ENCODE measurements around the gene GRK2. TPM values are rescaled to one million over a fixed set of nuclear protein-coding genes. Genes with fewer than 3 reads are reported as not detected.
A peak's percentile ranks its signal among the peaks of the same experiment; 100 is the strongest.

Gene GRK2
- total RNA-seq, 2 experiments from 2014 or later = 280 to 397 TPM

- Histone ChIP-seq H3K27ac (ENCODE audit: low read depth, low read length, poor library complexity, severe bottlenecking) (no peak overlapping the region), H3K36me3 (ENCODE audit: insufficient read depth, low read length) (peaks cover 99% of the 10 kb centered on the region), H3K79me2 (ENCODE audit: insufficient read depth, low read depth, low read length) (no peaks in the 10 kb centered on the region), H4K20me1 (ENCODE audit: insufficient read depth, low read length) (no peaks in the 10 kb centered on the region), H3K9me3 (ENCODE audit: low read length) (no peaks in the 10 kb centered on the region), H3K4me1 (ENCODE audit: insufficient read depth, low read length, poor library complexity, severe bottlenecking) (no peaks in the 10 kb centered on the region), H3K4me2 (ENCODE audit: low read length) (no peak overlapping the region), H3K9me2 (ENCODE audit: insufficient read depth, low read length) (no peaks in the 10 kb centered on the region), H3K4me3 (ENCODE audit: low read depth, low read length, poor library complexity, severe bottlenecking) (no peak overlapping the region), H2AFZ (ENCODE audit: low read length) (no peak overlapping the region)
- ChIA-PET CTCF (ENCODE audit: unreplicated experiment) (no interaction called here), POLR2A (no interaction called here)
- TF ChIP-seq CTCF (conservative IDR thresholded peaks at IDR 0.05; ENCODE audit: low read length) = no peak
- no peak for TF ChIP-seq EZH2phosphoT487 (IDR thresholded peaks at IDR 0.05; ENCODE audit: borderline replicate concordance, low read depth, low read length)
- no TSS peak for BruUV-seq (replicated peaks)
- intact Hi-C loops (cut with micrococcal nuclease; ENCODE audit: unreplicated experiment) = no loop called here
- no peak for DNase-seq (ENCODE audit: low spot score)
Observed at GRCh38 chr11:67250059-67251043, 15.9 kb upstream of the GRK2 start.

- intact Hi-C loops (cut with micrococcal nuclease; ENCODE audit: unreplicated experiment) = no loop called here
- Histone ChIP-seq H3K4me2 (ENCODE audit: low read length) (no peak overlapping the region), H3K36me3 (ENCODE audit: insufficient read depth, low read length) (peaks cover 99% of the 10 kb centered on the region), H2AFZ (ENCODE audit: low read length) (no peak overlapping the region), H3K4me3 (ENCODE audit: low read depth, low read length, poor library complexity, severe bottlenecking) (no peak overlapping the region), H4K20me1 (ENCODE audit: insufficient read depth, low read length) (no peaks in the 10 kb centered on the region), H3K4me1 (ENCODE audit: insufficient read depth, low read length, poor library complexity, severe bottlenecking) (no peaks in the 10 kb centered on the region), H3K9me2 (ENCODE audit: insufficient read depth, low read length) (no peaks in the 10 kb centered on the region), H3K79me2 (ENCODE audit: insufficient read depth, low read depth, low read length) (no peaks in the 10 kb centered on the region), H3K27ac (ENCODE audit: low read depth, low read length, poor library complexity, severe bottlenecking) (no peak overlapping the region), H3K9me3 (ENCODE audit: low read length) (no peaks in the 10 kb centered on the region)
- no TSS peak for BruUV-seq (replicated peaks)
- no peak for TF ChIP-seq EZH2phosphoT487 (IDR thresholded peaks at IDR 0.05; ENCODE audit: borderline replicate concordance, low read depth, low read length)
- POLR2A ChIA-PET = no interaction called here
- DNase-seq (ENCODE audit: low spot score) = no peak
- CTCF ChIA-PET (ENCODE audit: unreplicated experiment) = no interaction called here
Observed at GRCh38 chr11:67251841-67252240, 14.4 kb upstream of the GRK2 start.

GRCh38 chr11:67252831-67253239, 13.4 kb upstream of the GRK2 start:
- no peaks in the 10 kb centered on the region for H3K79me2 ChIP-seq (ENCODE audit: insufficient read depth, low read depth, low read length)
- TF ChIP-seq EZH2phosphoT487 (IDR thresholded peaks at IDR 0.05; ENCODE audit: borderline replicate concordance, low read depth, low read length) (no peak), CTCF (conservative IDR thresholded peaks at IDR 0.05; ENCODE audit: low read length) (peak; percentile 72)
- intact Hi-C loops (cut with micrococcal nuclease; ENCODE audit: unreplicated experiment) = no loop called here
- no peaks in the 10 kb centered on the region for H3K9me3 ChIP-seq (ENCODE audit: low read length)
- no peak overlapping the region for H3K4me3 ChIP-seq (ENCODE audit: low read depth, low read length, poor library complexity, severe bottlenecking)
- no peaks in the 10 kb centered on the region for H3K4me1 ChIP-seq (ENCODE audit: insufficient read depth, low read length, poor library complexity, severe bottlenecking)
- POLR2A ChIA-PET = interaction anchor here (0.6 to 1.1 kb wide), 3 partner anchors 9 to 69 kb away, joined by 3 to 4 read pairs (median 3); no protein-coding TSS in a partner anchor
- H2AFZ ChIP-seq (ENCODE audit: low read length) = no peak overlapping the region
- no TSS peak for BruUV-seq (replicated peaks)
- peak; percentile 59 for DNase-seq (ENCODE audit: low spot score)
- H3K27ac ChIP-seq (ENCODE audit: low read depth, low read length, poor library complexity, severe bottlenecking) = no peak overlapping the region
- CTCF ChIA-PET (ENCODE audit: unreplicated experiment) = interaction anchor here (1.1 kb wide), 1 partner anchor 13 kb away, joined by 4 read pairs; no protein-coding TSS in a partner anchor
- H3K4me2 ChIP-seq (ENCODE audit: low read length) = no peak overlapping the region
- H4K20me1 ChIP-seq (ENCODE audit: insufficient read depth, low read length) = no peaks in the 10 kb centered on the region
- H3K36me3 ChIP-seq (ENCODE audit: insufficient read depth, low read length) = peaks cover 95% of the 10 kb centered on the region
- H3K9me2 ChIP-seq (ENCODE audit: insufficient read depth, low read length) = no peaks in the 10 kb centered on the region
